ENCODE data around the gene PRODH. TPM values are rescaled to one million over a fixed set of nuclear protein-coding genes. Genes with fewer than 3 reads are reported as not detected.
"Not testable (repeated sequence)": the region's sequence is repeated elsewhere in the genome, so short reads cannot be mapped to it uniquely, and the experiment has no call there.

The PRODH gene
- total RNA-seq, 2 donors from 2014 or later: 0.76 to 1.1 TPM

DNA sequence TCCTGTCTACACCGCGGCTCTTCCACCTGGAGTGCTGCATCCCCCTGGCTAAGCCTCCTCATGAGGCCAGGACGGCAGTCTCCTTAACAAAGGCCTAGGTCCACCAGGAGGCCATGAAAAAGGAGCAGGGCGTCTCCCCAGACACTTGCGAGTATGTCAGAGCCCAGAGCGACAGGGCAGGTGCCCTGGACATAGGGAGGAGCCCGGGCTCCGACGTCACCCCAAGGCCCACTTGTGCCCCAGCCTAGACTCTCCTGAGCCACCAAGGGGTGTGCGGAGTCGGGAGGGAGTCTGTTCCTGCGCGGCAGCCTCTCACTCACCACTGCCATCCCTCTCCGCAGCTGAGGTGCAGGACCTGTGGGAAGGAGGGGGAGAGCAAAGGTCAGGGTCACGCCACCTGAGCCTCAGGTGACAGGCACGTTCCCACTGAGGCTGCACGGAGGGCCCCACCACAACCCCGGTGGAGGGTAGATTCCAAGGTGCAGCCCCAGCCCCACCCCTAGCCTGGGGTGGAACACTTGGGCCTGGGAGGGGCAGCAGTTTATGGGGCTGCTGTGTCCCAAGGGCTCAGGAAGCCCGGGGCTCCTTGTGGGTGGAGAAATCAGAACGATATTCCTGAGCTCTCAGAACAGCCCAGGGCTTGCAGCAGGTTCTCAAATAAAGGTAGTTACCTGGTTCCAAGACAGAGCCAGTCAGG is 10.6 kb downstream of the PRODH start:
- Mint-ChIP-seq H3K27me3 (ENCODE audit: low read depth) (no peaks in the 10 kb centered on the region), H3K4me3 (no peak overlapping the region), H3K27ac (no peak overlapping the region), H3K36me3 (ENCODE audit: insufficient read depth in 2 of 2) (no peaks in the 10 kb centered on the region), H3K9me3 (no peaks in the 10 kb centered on the region), H3K4me1 (ENCODE audit: low read depth) (no peaks in the 10 kb centered on the region)
- DNase-seq: no peak
- no peak for ATAC-seq (replicated peaks in 1 of 2)

GRCh38 chr22:18920257-18920902 is 15.7 kb downstream of the PRODH start:
- not testable (repeated sequence) for H3K27ac Mint-ChIP-seq; ATAC-seq (replicated peaks in 1 of 2); H3K36me3 Mint-ChIP-seq (ENCODE audit: insufficient read depth in 2 of 2); H3K4me1 Mint-ChIP-seq (ENCODE audit: low read depth); DNase-seq; H3K9me3 Mint-ChIP-seq; H3K27me3 Mint-ChIP-seq (ENCODE audit: low read depth); H3K4me3 Mint-ChIP-seq

GRCh38 chr22:18917818-18918217 is 18.3 kb downstream of the PRODH start:
- H3K4me1 Mint-ChIP-seq (ENCODE audit: low read depth); DNase-seq; ATAC-seq (replicated peaks in 1 of 2); H3K27ac Mint-ChIP-seq; H3K4me3 Mint-ChIP-seq; H3K9me3 Mint-ChIP-seq; H3K27me3 Mint-ChIP-seq (ENCODE audit: low read depth); H3K36me3 Mint-ChIP-seq (ENCODE audit: insufficient read depth in 2 of 2): not testable (repeated sequence)

DNA sequence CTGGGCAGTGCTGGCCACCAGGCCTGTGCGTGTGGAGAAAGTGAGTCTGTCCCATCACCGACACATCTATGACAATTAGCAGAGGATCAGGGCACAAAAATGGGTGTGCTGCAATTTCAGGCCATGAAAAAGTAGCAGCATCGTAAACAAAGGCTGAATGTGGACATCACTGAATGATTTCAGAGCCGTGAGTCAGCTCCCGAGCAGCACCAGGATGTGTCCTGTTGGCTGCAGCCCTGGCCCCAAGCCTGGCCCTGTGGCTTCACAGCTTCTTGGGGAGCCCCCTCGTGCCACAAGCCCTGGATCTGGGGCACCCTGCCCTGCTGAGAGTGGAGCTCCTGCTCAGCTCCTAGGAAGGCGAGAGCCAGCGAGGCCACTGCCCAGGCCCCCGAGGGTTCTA is 20.5 kb downstream of the PRODH start:
- H3K4me1 Mint-ChIP-seq (ENCODE audit: low read depth); H3K36me3 Mint-ChIP-seq (ENCODE audit: insufficient read depth in 2 of 2); H3K27me3 Mint-ChIP-seq (ENCODE audit: low read depth); DNase-seq; ATAC-seq (replicated peaks in 1 of 2); H3K9me3 Mint-ChIP-seq; H3K4me3 Mint-ChIP-seq; H3K27ac Mint-ChIP-seq: not testable (repeated sequence)

DNA sequence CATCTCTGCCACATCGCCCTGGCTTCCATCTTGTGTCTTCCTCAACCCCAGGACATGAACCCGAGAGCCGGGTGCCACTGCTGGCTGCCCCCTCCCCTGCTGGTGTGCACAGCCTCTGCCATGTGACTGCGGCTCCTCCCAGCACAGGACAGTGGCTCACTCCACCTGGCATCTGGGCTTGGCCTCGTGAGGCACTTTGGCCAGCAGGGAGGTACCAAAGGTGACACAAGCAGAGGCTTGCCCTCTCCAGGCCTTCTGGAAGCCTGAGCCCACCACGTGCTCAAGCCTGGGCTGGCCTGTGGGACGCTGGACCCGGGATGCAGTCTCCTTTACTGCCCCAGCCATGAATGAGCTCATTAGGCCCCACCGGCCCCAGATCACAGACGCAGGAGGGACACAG is 21.5 kb downstream of the PRODH start:
- not testable (repeated sequence) for H3K36me3 Mint-ChIP-seq (ENCODE audit: insufficient read depth in 2 of 2); H3K4me1 Mint-ChIP-seq (ENCODE audit: low read depth); H3K9me3 Mint-ChIP-seq; H3K27ac Mint-ChIP-seq; DNase-seq; H3K27me3 Mint-ChIP-seq (ENCODE audit: low read depth); H3K4me3 Mint-ChIP-seq; ATAC-seq (replicated peaks in 1 of 2)

GRCh38 chr22:18912264-18912946 is 23.7 kb downstream of the PRODH start:
- not testable (repeated sequence) for H3K27me3 Mint-ChIP-seq (ENCODE audit: low read depth); DNase-seq; ATAC-seq (replicated peaks in 1 of 2); H3K27ac Mint-ChIP-seq; H3K36me3 Mint-ChIP-seq (ENCODE audit: insufficient read depth in 2 of 2); H3K9me3 Mint-ChIP-seq; H3K4me3 Mint-ChIP-seq; H3K4me1 Mint-ChIP-seq (ENCODE audit: low read depth)

GRCh38 chr22:18911535-18911934 is 24.6 kb downstream of the PRODH start:
- not testable (repeated sequence) for H3K4me1 Mint-ChIP-seq (ENCODE audit: low read depth); ATAC-seq (replicated peaks in 1 of 2); H3K4me3 Mint-ChIP-seq; H3K36me3 Mint-ChIP-seq (ENCODE audit: insufficient read depth in 2 of 2); H3K9me3 Mint-ChIP-seq; DNase-seq; H3K27me3 Mint-ChIP-seq (ENCODE audit: low read depth); H3K27ac Mint-ChIP-seq

GRCh38 chr22:18909556-18909955 is 26.5 kb downstream of the PRODH start:
- ATAC-seq (replicated peaks in 1 of 2) (no peak), DNase-seq (no peak)
- no peak overlapping the region for H3K4me3 Mint-ChIP-seq
- no peaks in the 10 kb centered on the region for H3K9me3 Mint-ChIP-seq
- H3K4me1 Mint-ChIP-seq (ENCODE audit: low read depth): no peaks in the 10 kb centered on the region
- H3K27ac Mint-ChIP-seq: no peak overlapping the region
- H3K27me3 Mint-ChIP-seq (ENCODE audit: low read depth): no peaks in the 10 kb centered on the region
- H3K36me3 Mint-ChIP-seq (ENCODE audit: insufficient read depth in 2 of 2): no peaks in the 10 kb centered on the region

GRCh38 chr22:18906896-18907295 is 29.2 kb downstream of the PRODH start:
- Mint-ChIP-seq H3K36me3 (ENCODE audit: insufficient read depth in 2 of 2) (no peaks in the 10 kb centered on the region), H3K4me3 (no peak overlapping the region), H3K27ac (no peak overlapping the region), H3K27me3 (ENCODE audit: low read depth) (no peaks in the 10 kb centered on the region), H3K9me3 (no peaks in the 10 kb centered on the region), H3K4me1 (ENCODE audit: low read depth) (no peaks in the 10 kb centered on the region)
- no peak for ATAC-seq (replicated peaks in 1 of 2)
- no peak for DNase-seq

DNA sequence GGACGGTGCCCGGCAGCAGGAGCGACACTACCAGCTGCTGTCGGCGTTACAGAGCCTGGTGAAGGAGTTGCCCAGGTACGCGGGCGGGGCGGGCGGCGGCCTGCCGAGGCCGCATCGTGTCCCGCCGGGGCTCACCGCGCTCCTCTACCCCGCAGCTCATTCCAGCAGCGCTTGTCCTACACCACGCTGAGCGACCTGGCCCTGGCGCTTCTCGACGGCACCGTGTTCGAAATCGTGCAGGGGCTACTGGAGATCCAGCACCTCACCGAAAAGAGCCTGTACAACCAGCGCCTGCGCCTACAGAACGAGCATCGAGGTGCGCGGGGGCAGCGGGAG is 29.7 kb downstream of the PRODH start:
- not testable (repeated sequence) for H3K36me3 Mint-ChIP-seq (ENCODE audit: insufficient read depth in 2 of 2); H3K27me3 Mint-ChIP-seq (ENCODE audit: low read depth); H3K4me1 Mint-ChIP-seq (ENCODE audit: low read depth); H3K27ac Mint-ChIP-seq; DNase-seq; H3K9me3 Mint-ChIP-seq; H3K4me3 Mint-ChIP-seq
- peak; percentile 40 to 43 for ATAC-seq (replicated peaks in 1 of 2)

- H3K27ac Mint-ChIP-seq: no peak within 1 kb of the TSS
- H3K9me3 Mint-ChIP-seq: no peaks in the 10 kb centered on the region
- H3K27me3 Mint-ChIP-seq (ENCODE audit: low read depth): no peaks in the 10 kb centered on the region
- no peak for DNase-seq
- H3K36me3 Mint-ChIP-seq (ENCODE audit: insufficient read depth in 2 of 2): no peaks in the 10 kb centered on the region
- no peak within 1 kb of the TSS for H3K4me3 Mint-ChIP-seq
- ATAC-seq (replicated peaks in 1 of 2): peak; percentile 98 to 99
- no peaks in the 10 kb centered on the region for H3K4me1 Mint-ChIP-seq (ENCODE audit: low read depth)
Observed at GRCh38 chr22:18905540-18906409, 30.3 kb downstream of the PRODH start, which contains the start of gene DGCR6. TSS of gene DGCR6 (plus strand) at chr22:18906320. CDS start at chr22:18906375, 55 bp downstream.

DNA sequence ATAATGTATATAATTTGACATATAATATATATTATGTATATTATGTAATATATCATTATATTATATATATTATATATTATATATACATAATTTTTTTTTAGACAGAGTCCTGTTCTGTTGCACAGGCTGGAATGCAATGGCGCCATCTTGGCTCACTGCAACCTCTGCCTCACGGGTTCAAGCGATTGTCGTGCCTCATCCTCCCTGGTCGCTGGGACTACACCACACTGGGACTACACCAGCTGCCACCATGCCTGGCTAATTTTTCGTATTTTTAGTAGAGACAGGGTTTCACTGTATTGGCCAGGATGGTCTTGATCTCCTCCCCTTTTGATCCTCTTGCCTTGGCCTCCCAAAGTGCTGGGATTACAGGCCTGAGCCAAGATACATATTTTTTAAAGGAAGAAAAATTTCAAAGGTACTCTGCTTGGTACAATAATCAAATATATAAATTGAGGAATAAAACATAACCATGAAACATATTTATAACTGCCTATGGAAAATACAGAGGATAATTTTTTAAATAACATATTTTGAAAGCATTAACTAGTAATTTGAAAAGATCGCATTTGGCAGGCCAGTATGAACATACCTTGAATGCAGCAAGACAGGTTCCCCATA is 39.9 kb downstream of the PRODH start:
- H3K4me3 Mint-ChIP-seq; ATAC-seq (replicated peaks in 1 of 2): not testable (repeated sequence)

More for the DNA sequence above, 39.9 kb downstream of the PRODH start:
- peak in 1 of 2 donors; percentile 1 for DNase-seq
- not testable (repeated sequence) for H3K4me1 Mint-ChIP-seq (ENCODE audit: low read depth); H3K9me3 Mint-ChIP-seq; H3K36me3 Mint-ChIP-seq (ENCODE audit: insufficient read depth in 2 of 2); H3K27me3 Mint-ChIP-seq (ENCODE audit: low read depth); H3K27ac Mint-ChIP-seq

All from activated T-cell treated with anti-CD3 and anti-CD28 coated beads, Interleukin-2, amount 50 U/mL, for 72 hours (primary cell).